Hepatocyte (in vitro differentiated cells): ENCODE results near the gene ROR2. TPM values are rescaled to one million over a fixed set of nuclear protein-coding genes. Genes with fewer than 3 reads are reported as not detected.
A peak's percentile ranks its signal among the peaks of the same experiment; 100 is the strongest.
"Not testable (repeated sequence)": the region's sequence is repeated elsewhere in the genome, so short reads cannot be mapped to it uniquely, and the experiment has no call there.

Experiments
- DNase-seq: peaks from one replicate; pipeline ENCODE4 v3.0.0-alpha.2; 2016; ENCODE audit warnings: low spot score
- H2AFZ ChIP-seq: fragments of 200-600 bp; sonication (generic); 2 replicates; pipeline ENCODE4 v1.6.0; 2016; ENCODE audit warnings: antibody characterized with exemption, mild to moderate bottlenecking
- H3K27ac ChIP-seq: fragments of 200-600 bp; sonication (generic); 2 replicates; pipeline ENCODE4 v1.5.1; 2016; ENCODE audit warnings: mild to moderate bottlenecking
- H3K27me3 ChIP-seq: fragments of 200-600 bp; sonication (generic); 2 replicates; pipeline ENCODE4 v1.6.1; 2016
- H3K36me3 ChIP-seq: fragments of 200-600 bp; sonication (generic); replicated peaks from 2 replicates; pipeline ENCODE4 v1.5.1; 2016; ENCODE audit warnings: low read depth; ENCODE audit not compliant: insufficient read depth
- H3K4me1 ChIP-seq: fragments of 200-600 bp; sonication (generic); 2 replicates; pipeline ENCODE4 v1.5.1; 2016; ENCODE audit warnings: mild to moderate bottlenecking, moderate library complexity; ENCODE audit not compliant: insufficient read depth
- H3K4me2 ChIP-seq: fragments of 200-600 bp; sonication (generic); 2 replicates; pipeline ENCODE4 v1.6.0; 2016
- H3K4me3 ChIP-seq: fragments of 200-600 bp; sonication (generic); 2 replicates; pipeline ENCODE4 v1.5.1; 2016; ENCODE audit warnings: mild to moderate bottlenecking
- H3K79me2 ChIP-seq: fragments of 200-600 bp; sonication (generic); 2 replicates; pipeline ENCODE4 v1.6.0; 2017; ENCODE audit warnings: mild to moderate bottlenecking
- H3K9me2 ChIP-seq: fragments of 200-600 bp; sonication (generic); replicated peaks from 2 replicates; pipeline ENCODE4 v1.6.0; 2017; ENCODE audit warnings: mild to moderate bottlenecking; ENCODE audit not compliant: insufficient read depth
- H3K9me3 ChIP-seq: fragments of 200-600 bp; sonication (generic); 2 replicates; pipeline ENCODE4 v1.5.1; 2016; ENCODE audit warnings: low read depth, mild to moderate bottlenecking
- H4K20me1 ChIP-seq: fragments of 200-600 bp; sonication (generic); 2 replicates; pipeline ENCODE4 v1.6.0; 2016; ENCODE audit warnings: mild to moderate bottlenecking; ENCODE audit not compliant: insufficient read depth, poor library complexity, severe bottlenecking
- EZH2 ChIP-seq: fragments of 200-600 bp; sonication (generic); IDR thresholded peaks from 2 replicates; pipeline ENCODE4 v1.6.1; 2016; ENCODE audit warnings: antibody characterized with exemption, mild to moderate bottlenecking, borderline replicate concordance
- EZH2phosphoT487 ChIP-seq: fragments of 200-600 bp; sonication (generic); IDR thresholded peaks from one replicate; pipeline ENCODE4 v1.6.1; 2018; ENCODE audit warnings: antibody characterized with exemption, mild to moderate bottlenecking, low read depth, moderate library complexity; ENCODE audit not compliant: unreplicated experiment, severe bottlenecking
- WGBS: methylation state at CpG from one replicate; pipeline ENCODE4 v1.1.6; 2016; ENCODE audit warnings: low lambda C conversion rate; ENCODE audit errors: missing lambda C conversion rate; 5-methylcytosine and 5-hydroxymethylcytosine counted together
- polyA plus RNA-seq: library from polyadenylated mRNA; unstranded; fragments of >200 nt; fragmentation: Nextera tagmentation; extraction: Ambion mirVana; gene quantifications from 2 replicates; pipeline ENCODE4 v1.2.1, GENCODE V29; 2016
- total RNA-seq: library from RNA; depleted of rRNA; stranded (reverse); fragments of >200 nt; gene quantifications from 2 replicates; pipeline ENCODE4 v1.2.3, GENCODE V29; 2014
- TF ChIP-seq, protein P1 (sequence below): fragments of 200-600 bp; sonication (generic); IDR thresholded peaks from 2 replicates; pipeline ENCODE4 v1.5.1; 2016; ENCODE audit warnings: antibody characterized with exemption, mild to moderate bottlenecking; ENCODE audit not compliant: poor library complexity

Gene ROR2
- total and polyA plus RNA-seq, 2 experiments from 2014 or later, result 25.6 to 29.5 TPM

DNA sequence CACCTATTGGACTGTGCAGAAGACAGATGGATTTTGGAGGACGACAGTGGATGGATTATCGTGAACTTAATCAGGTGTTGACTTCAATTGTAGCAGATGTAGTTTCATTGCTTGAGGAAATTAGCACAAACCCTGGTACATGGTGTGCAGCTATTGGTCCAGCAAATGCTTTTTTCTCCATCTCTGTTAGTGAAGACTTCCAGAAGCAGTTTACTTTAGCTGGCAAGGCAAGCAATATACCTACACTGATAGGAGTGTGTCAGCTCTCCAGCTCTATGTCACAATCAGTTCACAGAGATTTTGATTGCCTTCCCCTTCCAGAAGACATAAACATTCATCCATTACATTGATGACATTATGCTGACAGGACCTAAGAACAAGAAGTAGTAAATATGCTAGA is 35.7 kb upstream of the ROR2 start:
- H4K20me1 ChIP-seq, result no peaks in the 10 kb centered on the region
- no peaks in the 10 kb centered on the region for H3K9me2 ChIP-seq
- no peak for DNase-seq
- no peak overlapping the region for H3K4me2 ChIP-seq
- no peaks in the 10 kb centered on the region for H3K36me3 ChIP-seq
- H3K27ac ChIP-seq, result no peak overlapping the region
- no peaks in the 10 kb centered on the region for H3K27me3 ChIP-seq
- no peak overlapping the region for H2AFZ ChIP-seq
- TF ChIP-seq, protein P1, sequence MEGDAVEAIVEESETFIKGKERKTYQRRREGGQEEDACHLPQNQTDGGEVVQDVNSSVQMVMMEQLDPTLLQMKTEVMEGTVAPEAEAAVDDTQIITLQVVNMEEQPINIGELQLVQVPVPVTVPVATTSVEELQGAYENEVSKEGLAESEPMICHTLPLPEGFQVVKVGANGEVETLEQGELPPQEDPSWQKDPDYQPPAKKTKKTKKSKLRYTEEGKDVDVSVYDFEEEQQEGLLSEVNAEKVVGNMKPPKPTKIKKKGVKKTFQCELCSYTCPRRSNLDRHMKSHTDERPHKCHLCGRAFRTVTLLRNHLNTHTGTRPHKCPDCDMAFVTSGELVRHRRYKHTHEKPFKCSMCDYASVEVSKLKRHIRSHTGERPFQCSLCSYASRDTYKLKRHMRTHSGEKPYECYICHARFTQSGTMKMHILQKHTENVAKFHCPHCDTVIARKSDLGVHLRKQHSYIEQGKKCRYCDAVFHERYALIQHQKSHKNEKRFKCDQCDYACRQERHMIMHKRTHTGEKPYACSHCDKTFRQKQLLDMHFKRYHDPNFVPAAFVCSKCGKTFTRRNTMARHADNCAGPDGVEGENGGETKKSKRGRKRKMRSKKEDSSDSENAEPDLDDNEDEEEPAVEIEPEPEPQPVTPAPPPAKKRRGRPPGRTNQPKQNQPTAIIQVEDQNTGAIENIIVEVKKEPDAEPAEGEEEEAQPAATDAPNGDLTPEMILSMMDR, result no peak
- TF ChIP-seq EZH2 (no peak), EZH2phosphoT487 (no peak)
- H3K79me2 ChIP-seq, result no peaks in the 10 kb centered on the region
- H3K4me1 ChIP-seq, result no peaks in the 10 kb centered on the region
- 89% methylated on average over 2 of the region's 2 CpGs for WGBS
- no peak overlapping the region for H3K4me3 ChIP-seq
- H3K9me3 ChIP-seq, result no peaks in the 10 kb centered on the region

- H3K4me2 ChIP-seq, result no peak overlapping the region
- H3K4me3 ChIP-seq, result no peak overlapping the region
- no peak overlapping the region for H3K27ac ChIP-seq
- 48% methylated on average over 6 of the region's 6 CpGs for WGBS
- H3K27me3 ChIP-seq, result no peaks in the 10 kb centered on the region
- no peak overlapping the region for H2AFZ ChIP-seq
- no peaks in the 10 kb centered on the region for H3K9me3 ChIP-seq
- no peaks in the 10 kb centered on the region for H3K4me1 ChIP-seq
- no peaks in the 10 kb centered on the region for H3K36me3 ChIP-seq
- no peaks in the 10 kb centered on the region for H3K9me2 ChIP-seq
- H3K79me2 ChIP-seq, result no peaks in the 10 kb centered on the region
- TF ChIP-seq, protein P1, result peak; percentile 34
- TF ChIP-seq EZH2phosphoT487, result no peak
- DNase-seq, result peak; percentile 43
- no peaks in the 10 kb centered on the region for H4K20me1 ChIP-seq
These were observed 28.8 kb upstream of the ROR2 start for GRCh38 chr9:91978740-91979414.

DNA sequence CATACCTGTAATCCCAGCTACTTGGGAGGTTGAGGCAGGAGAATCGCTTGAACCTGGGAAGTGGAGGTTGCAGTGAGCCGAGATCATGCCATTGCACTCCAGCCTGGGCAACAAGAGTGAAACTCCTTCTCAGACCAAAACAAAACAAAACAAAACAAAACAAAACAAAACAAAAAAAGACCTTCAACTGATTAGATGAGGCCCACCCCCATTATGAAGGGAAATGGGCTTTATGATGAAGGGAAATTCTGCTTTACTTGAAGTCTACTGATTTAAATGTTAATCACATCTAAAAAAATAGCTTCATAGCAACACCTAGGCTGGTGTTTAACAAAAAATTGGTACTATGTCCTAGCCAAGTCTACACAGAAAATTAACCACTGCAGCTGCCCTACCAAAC is 25.2 kb upstream of the ROR2 start:
- not testable (repeated sequence) for H3K27me3 ChIP-seq

GRCh38 chr9:91972711-91973110 is 22.7 kb upstream of the ROR2 start:
- H3K36me3 ChIP-seq, result no peaks in the 10 kb centered on the region
- H3K27ac ChIP-seq, result no peak overlapping the region
- no peaks in the 10 kb centered on the region for H3K79me2 ChIP-seq
- no peaks in the 10 kb centered on the region for H3K4me1 ChIP-seq
- 81% methylated on average over 2 of the region's 2 CpGs for WGBS
- no peak overlapping the region for H3K4me2 ChIP-seq
- H4K20me1 ChIP-seq, result no peaks in the 10 kb centered on the region
- H3K27me3 ChIP-seq, result no peaks in the 10 kb centered on the region
- H3K4me3 ChIP-seq, result no peak overlapping the region
- TF ChIP-seq, protein P1, result no peak
- TF ChIP-seq EZH2phosphoT487 (no peak), EZH2 (no peak)
- no peak for DNase-seq
- no peaks in the 10 kb centered on the region for H3K9me2 ChIP-seq
- H3K9me3 ChIP-seq, result no peaks in the 10 kb centered on the region
- no peak overlapping the region for H2AFZ ChIP-seq

More for the DNA sequence above, 25.2 kb upstream of the ROR2 start:
- not testable (repeated sequence) for H3K9me3 ChIP-seq, H3K9me2 ChIP-seq, H3K4me2 ChIP-seq, H2AFZ ChIP-seq, H3K4me1 ChIP-seq, H3K36me3 ChIP-seq, H3K79me2 ChIP-seq, H4K20me1 ChIP-seq, H3K27ac ChIP-seq, H3K4me3 ChIP-seq, DNase-seq
- 100% methylated on average over 2 of the region's 2 CpGs for WGBS
